Natural killer cell (primary cell): ENCODE measurements around the gene POLK. TPM values are rescaled to one million over a fixed set of nuclear protein-coding genes. Genes with fewer than 3 reads are reported as not detected.

Experiments
- ATAC-seq, 3 donors: fragments of 150-1000 bp in 2 of 3; fragments of 200-7000 bp in 1 of 3; cut with Tn5 transposase; 1 replicate in 1 of 3; 2 replicates in 2 of 3; pipeline ENCODE4 v1.10.0; 2021; ENCODE audit warnings: mild to moderate bottlenecking in 2 of 3, moderate library complexity in 2 of 3
- DNase-seq, 2 donors: peaks; one replicate each; pipeline versions ENCODE4 v3.0.0 to v3.0.0-alpha.2; 2013 to 2021; ENCODE audit warnings: mixed read lengths in 1 of 2
- H3K27ac ChIP-seq: one replicate; pipeline ENCODE4 v1.5.1; 2013; ENCODE audit warnings: mild to moderate bottlenecking, low read length
- H3K27me3 ChIP-seq: one replicate; pipeline ENCODE4 v1.6.1; 2013; ENCODE audit warnings: low read length; ENCODE audit not compliant: control insufficient read depth, insufficient read depth
- H3K36me3 ChIP-seq: one replicate; pipeline ENCODE4 v1.6.1; 2013; ENCODE audit warnings: low read length; ENCODE audit not compliant: control insufficient read depth, insufficient read depth
- H3K4me1 ChIP-seq: one replicate; pipeline ENCODE4 v1.6.1; 2013; ENCODE audit warnings: low read length; ENCODE audit not compliant: control insufficient read depth, insufficient read depth
- H3K4me3 ChIP-seq: one replicate; pipeline ENCODE4 v1.5.1; 2013; ENCODE audit warnings: low read length
- H3K9me3 ChIP-seq: one replicate; pipeline ENCODE4 v1.6.1; 2013; ENCODE audit warnings: low read length; ENCODE audit not compliant: control insufficient read depth, insufficient read depth
- H3K27ac Mint-ChIP-seq, 2 donors: one replicate each; pipeline ENCODE4 v1.8.0; 2022; ENCODE audit warnings: mild to moderate bottlenecking in 2 of 2, mixed read lengths in 2 of 2, moderate library complexity in 1 of 2
- H3K27me3 Mint-ChIP-seq, 2 donors: one replicate each; pipeline ENCODE4 v1.8.0; 2022; ENCODE audit warnings: low read depth in 2 of 2, mixed read lengths in 2 of 2
- H3K36me3 Mint-ChIP-seq: one replicate; pipeline ENCODE4 v1.8.0; 2022; ENCODE audit warnings: mixed read lengths
- H3K4me1 Mint-ChIP-seq, 2 donors: one replicate each; pipeline ENCODE4 v1.8.0; 2022; ENCODE audit warnings: mixed read lengths in 2 of 2
- H3K4me3 Mint-ChIP-seq: one replicate; pipeline ENCODE4 v1.8.0; 2022; ENCODE audit warnings: mild to moderate bottlenecking, moderate library complexity, mixed read lengths
- H3K9me3 Mint-ChIP-seq, 2 donors: one replicate each; pipeline ENCODE4 v1.8.0; 2022; ENCODE audit warnings: mixed read lengths in 2 of 2
- WGBS: methylation state at CpG from one replicate; pipeline ENCODE4 v1.1.7; 2013; ENCODE audit warnings: missing lambda C conversion rate; ENCODE audit not compliant: insufficient coverage; 5-methylcytosine and 5-hydroxymethylcytosine counted together
- intact Hi-C: fragments of 100-400 bp; cut with micrococcal nuclease; formaldehyde crosslinking; loops from one replicate; pipeline ENCODE4 v1.14.2; 2022
- total RNA-seq, 4 donors: library from RNA; stranded (reverse); fragments of 120-200 nt in 1 of 4; gene quantifications; one replicate each; pipeline versions ENCODE4 v1.2.3 to v1.2.4, GENCODE V29; 2013 to 2022
- TF ChIP-seq, protein P1 (sequence below): fragments of 200-600 bp; IDR thresholded peaks from one replicate; pipeline ENCODE4 v1.8.0; 2022; ENCODE audit warnings: antibody characterized with exemption

POLK gene
- total RNA-seq, 3 donors from 2014 or later (not counting 1 experiment from before 2014, with no cell fraction given), result 16.8 to 21.5 (median 21.4) TPM

DNA sequence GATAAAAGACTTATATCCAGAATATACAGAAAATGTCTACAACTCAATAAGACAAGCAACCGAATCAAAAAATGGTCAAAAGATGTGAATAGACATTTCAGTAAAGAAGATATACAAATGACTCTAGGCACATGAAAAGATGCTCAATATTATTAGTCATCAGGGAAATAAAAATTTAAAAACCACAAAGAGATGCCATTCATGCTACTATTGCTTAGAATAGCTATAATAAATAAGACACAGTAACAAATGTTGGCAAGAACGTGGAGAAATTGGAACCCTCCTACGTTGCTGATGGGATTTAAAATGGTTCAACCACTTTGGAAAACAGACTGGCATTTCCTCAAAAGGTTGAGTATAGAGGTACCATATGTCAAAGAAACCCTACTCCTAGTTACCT lies 39.8 kb downstream of the POLK start:
- Histone ChIP-seq H3K36me3 (peaks cover 25% of the 10 kb centered on the region), H3K27ac (no peak overlapping the region), H3K4me1 (no peaks in the 10 kb centered on the region), H3K27me3 (no peaks in the 10 kb centered on the region), H3K9me3 (no peaks in the 10 kb centered on the region), H3K4me3 (no peak overlapping the region)
- Mint-ChIP-seq H3K4me1 (peaks cover 0 to 5% of the 10 kb centered on the region in 2 donors), H3K27ac (no peak overlapping the region), H3K9me3 (no peaks in the 10 kb centered on the region), H3K27me3 (no peaks in the 10 kb centered on the region), H3K36me3 (peaks cover 6% of the 10 kb centered on the region), H3K4me3 (no peak overlapping the region)
- WGBS, result 94% methylated on average over 2 of the region's 3 CpGs
- no peak for ATAC-seq
- DNase-seq, result no peak
- intact Hi-C loops, result no loop called here
- TF ChIP-seq, protein P1, sequence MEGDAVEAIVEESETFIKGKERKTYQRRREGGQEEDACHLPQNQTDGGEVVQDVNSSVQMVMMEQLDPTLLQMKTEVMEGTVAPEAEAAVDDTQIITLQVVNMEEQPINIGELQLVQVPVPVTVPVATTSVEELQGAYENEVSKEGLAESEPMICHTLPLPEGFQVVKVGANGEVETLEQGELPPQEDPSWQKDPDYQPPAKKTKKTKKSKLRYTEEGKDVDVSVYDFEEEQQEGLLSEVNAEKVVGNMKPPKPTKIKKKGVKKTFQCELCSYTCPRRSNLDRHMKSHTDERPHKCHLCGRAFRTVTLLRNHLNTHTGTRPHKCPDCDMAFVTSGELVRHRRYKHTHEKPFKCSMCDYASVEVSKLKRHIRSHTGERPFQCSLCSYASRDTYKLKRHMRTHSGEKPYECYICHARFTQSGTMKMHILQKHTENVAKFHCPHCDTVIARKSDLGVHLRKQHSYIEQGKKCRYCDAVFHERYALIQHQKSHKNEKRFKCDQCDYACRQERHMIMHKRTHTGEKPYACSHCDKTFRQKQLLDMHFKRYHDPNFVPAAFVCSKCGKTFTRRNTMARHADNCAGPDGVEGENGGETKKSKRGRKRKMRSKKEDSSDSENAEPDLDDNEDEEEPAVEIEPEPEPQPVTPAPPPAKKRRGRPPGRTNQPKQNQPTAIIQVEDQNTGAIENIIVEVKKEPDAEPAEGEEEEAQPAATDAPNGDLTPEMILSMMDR, result no peak

DNA sequence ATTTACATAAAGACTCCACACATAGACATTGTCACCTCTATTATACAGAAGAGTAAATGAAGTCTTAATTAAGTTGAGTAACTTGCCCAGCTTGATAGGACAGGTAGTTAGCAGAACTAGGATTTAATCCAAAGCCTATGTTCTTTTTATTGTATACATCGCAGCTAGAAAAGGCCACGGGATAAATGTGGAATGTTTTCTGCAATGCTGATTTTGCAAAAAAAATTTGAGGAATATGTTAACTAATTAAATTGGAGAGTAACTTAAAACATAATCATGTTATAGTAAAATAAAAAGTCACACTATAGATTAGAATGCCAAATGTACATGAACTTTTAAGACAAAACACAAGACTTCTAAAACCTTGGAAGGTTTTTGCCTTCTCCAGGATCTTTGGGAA lies 41.1 kb downstream of the POLK start:
- H3K4me3 ChIP-seq, result no peak overlapping the region
- H3K27ac ChIP-seq, result no peak overlapping the region
- peaks cover 6% of the 10 kb centered on the region for H3K36me3 Mint-ChIP-seq
- H3K27me3 ChIP-seq, result no peaks in the 10 kb centered on the region
- TF ChIP-seq, protein P1, result no peak
- DNase-seq (no peak), ATAC-seq (no peak)
- H3K4me1 Mint-ChIP-seq, result peaks cover 0 to 12% of the 10 kb centered on the region in 2 donors
- no peak overlapping the region for H3K4me3 Mint-ChIP-seq
- no peaks in the 10 kb centered on the region for H3K27me3 Mint-ChIP-seq
- H3K36me3 ChIP-seq, result peaks cover 25% of the 10 kb centered on the region
- WGBS, result 100% methylated on average over 2 of the region's 2 CpGs
- H3K27ac Mint-ChIP-seq, result no peak overlapping the region
- H3K4me1 ChIP-seq, result no peaks in the 10 kb centered on the region
- no peaks in the 10 kb centered on the region for H3K9me3 ChIP-seq
- H3K9me3 Mint-ChIP-seq, result no peaks in the 10 kb centered on the region
- intact Hi-C loops, result no loop called here

DNA sequence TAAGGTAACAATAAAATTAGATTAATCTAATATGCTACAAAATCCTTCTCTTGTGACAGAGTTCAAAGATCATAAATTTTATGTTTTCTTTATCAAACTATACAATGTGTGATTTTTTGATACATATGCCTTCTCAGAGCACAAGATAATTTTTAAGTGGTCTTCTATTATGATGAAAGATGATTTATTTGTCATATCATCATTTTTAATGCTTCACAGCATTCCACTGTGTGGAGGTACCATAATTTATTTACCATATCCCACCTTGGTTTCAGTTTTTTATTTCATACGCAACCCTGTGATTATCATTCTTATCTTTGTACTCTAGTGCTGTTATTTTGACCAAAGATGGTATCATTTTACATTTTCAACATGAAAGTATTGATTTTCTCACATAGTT lies 41.7 kb downstream of the POLK start:
- WGBS, result no CpG with 5 or more reads among the region's 1 CpG
- Histone ChIP-seq H3K4me1 (no peaks in the 10 kb centered on the region), H3K27me3 (no peaks in the 10 kb centered on the region), H3K4me3 (no peak overlapping the region), H3K27ac (no peak overlapping the region), H3K36me3 (peaks cover 25% of the 10 kb centered on the region), H3K9me3 (no peaks in the 10 kb centered on the region)
- H3K36me3 Mint-ChIP-seq, result peaks cover 6% of the 10 kb centered on the region
- no peak for ATAC-seq
- intact Hi-C loops, result no loop called here
- DNase-seq, result no peak
- peaks cover 0 to 12% of the 10 kb centered on the region in 2 donors for H3K4me1 Mint-ChIP-seq
- no peaks in the 10 kb centered on the region for H3K9me3 Mint-ChIP-seq
- no peaks in the 10 kb centered on the region for H3K27me3 Mint-ChIP-seq
- TF ChIP-seq, protein P1, result no peak
- H3K4me3 Mint-ChIP-seq, result no peak overlapping the region
- H3K27ac Mint-ChIP-seq, result no peak overlapping the region

DNA sequence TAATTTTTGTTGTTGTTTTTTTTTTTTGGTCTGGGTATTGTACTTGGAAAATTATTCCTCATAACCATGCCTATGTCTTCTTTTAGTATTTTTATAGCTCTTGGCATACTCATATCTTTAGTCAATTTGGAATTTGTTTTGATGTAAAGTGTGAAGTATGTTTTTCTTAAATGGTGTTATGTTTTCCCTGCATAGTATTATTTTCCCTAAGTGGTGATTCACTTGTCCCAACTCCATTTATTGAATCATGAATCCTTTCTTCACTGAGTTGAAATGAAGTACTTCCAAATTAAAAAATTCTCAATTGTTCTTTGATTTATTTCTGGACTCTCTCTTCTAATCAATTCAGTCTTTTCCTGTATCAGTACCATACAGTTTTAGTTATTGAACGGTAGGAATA lies 46.5 kb downstream of the POLK start:
- H3K36me3 Mint-ChIP-seq, result peaks cover 10% of the 10 kb centered on the region
- H3K27ac Mint-ChIP-seq, result no peak overlapping the region
- DNase-seq (no peak), ATAC-seq (no peak)
- H3K9me3 Mint-ChIP-seq, result peaks cover under 1% of the 10 kb centered on the region in 2 donors
- Histone ChIP-seq H3K27ac (no peak overlapping the region), H3K9me3 (peaks cover 3% of the 10 kb centered on the region), H3K4me3 (no peak overlapping the region), H3K36me3 (peaks cover 14% of the 10 kb centered on the region), H3K27me3 (no peaks in the 10 kb centered on the region), H3K4me1 (no peaks in the 10 kb centered on the region)
- no CpG with 5 or more reads among the region's 1 CpG for WGBS
- peaks cover 15 to 18% of the 10 kb centered on the region in 2 donors for H3K4me1 Mint-ChIP-seq
- TF ChIP-seq, protein P1, result no peak
- intact Hi-C loops, result no loop called here
- no peaks in the 10 kb centered on the region for H3K27me3 Mint-ChIP-seq
- H3K4me3 Mint-ChIP-seq, result no peak overlapping the region
